ENCODE measurements around the gene DNAJB8. TPM values are rescaled to one million over a fixed set of nuclear protein-coding genes. Genes with fewer than 3 reads are reported as not detected.

Gene DNAJB8
- total RNA-seq, 1 donor from 2014 or later: not detected

GRCh38 chr3:128488991-128489673 is 22.4 kb upstream of the DNAJB8 start:
- DNase-seq: peak; percentile 71
- peaks cover 12% of the 10 kb centered on the region for H3K9me3 Mint-ChIP-seq (ENCODE audit: unreplicated experiment)
- H3K36me3 Mint-ChIP-seq (ENCODE audit: unreplicated experiment): peaks cover 2% of the 10 kb centered on the region
- H3K4me1 Mint-ChIP-seq (ENCODE audit: low read depth, unreplicated experiment): peaks cover 11% of the 10 kb centered on the region
- peaks cover 25% of the 10 kb centered on the region for H3K27me3 Mint-ChIP-seq (ENCODE audit: unreplicated experiment)
- no peak overlapping the region for H3K4me3 Mint-ChIP-seq (ENCODE audit: unreplicated experiment)
- no peak for TF ChIP-seq CTCF (IDR thresholded peaks at IDR 0.05; ENCODE audit: partially characterized antibody, unreplicated experiment)
- no peak overlapping the region for H3K27ac Mint-ChIP-seq (ENCODE audit: unreplicated experiment)

- no peak for DNase-seq
- Mint-ChIP-seq H3K36me3 (ENCODE audit: unreplicated experiment) (no peaks in the 10 kb centered on the region), H3K27ac (ENCODE audit: unreplicated experiment) (no peak overlapping the region), H3K4me1 (ENCODE audit: low read depth, unreplicated experiment) (peaks cover 13% of the 10 kb centered on the region), H3K27me3 (ENCODE audit: unreplicated experiment) (peaks cover 22% of the 10 kb centered on the region), H3K9me3 (ENCODE audit: unreplicated experiment) (peaks cover 10% of the 10 kb centered on the region), H3K4me3 (ENCODE audit: unreplicated experiment) (no peak overlapping the region)
- TF ChIP-seq CTCF (IDR thresholded peaks at IDR 0.05; ENCODE audit: partially characterized antibody, unreplicated experiment): no peak
These were observed 21.9 kb upstream of the DNAJB8 start for GRCh38 chr3:128488636-128488990.

GRCh38 chr3:128487813-128488635 is 21.3 kb upstream of the DNAJB8 start:
- DNase-seq: peak; percentile 86
- Mint-ChIP-seq H3K4me3 (ENCODE audit: unreplicated experiment) (peak overlapping the region; percentile 65), H3K36me3 (ENCODE audit: unreplicated experiment) (no peaks in the 10 kb centered on the region), H3K9me3 (ENCODE audit: unreplicated experiment) (peaks cover 10% of the 10 kb centered on the region), H3K4me1 (ENCODE audit: low read depth, unreplicated experiment) (peaks cover 17% of the 10 kb centered on the region), H3K27me3 (ENCODE audit: unreplicated experiment) (peaks cover 24% of the 10 kb centered on the region), H3K27ac (ENCODE audit: unreplicated experiment) (no peak overlapping the region)
- TF ChIP-seq CTCF (IDR thresholded peaks at IDR 0.05; ENCODE audit: partially characterized antibody, unreplicated experiment): no peak

GRCh38 chr3:128487538-128487812 is 20.8 kb upstream of the DNAJB8 start:
- peak overlapping the region; percentile 87 for H3K4me3 Mint-ChIP-seq (ENCODE audit: unreplicated experiment)
- H3K4me1 Mint-ChIP-seq (ENCODE audit: low read depth, unreplicated experiment): peaks cover 19% of the 10 kb centered on the region
- peak overlapping the region; percentile 22 for H3K27ac Mint-ChIP-seq (ENCODE audit: unreplicated experiment)
- H3K27me3 Mint-ChIP-seq (ENCODE audit: unreplicated experiment): peaks cover 24% of the 10 kb centered on the region
- DNase-seq: no peak
- no peak for TF ChIP-seq CTCF (IDR thresholded peaks at IDR 0.05; ENCODE audit: partially characterized antibody, unreplicated experiment)
- no peaks in the 10 kb centered on the region for H3K36me3 Mint-ChIP-seq (ENCODE audit: unreplicated experiment)
- H3K9me3 Mint-ChIP-seq (ENCODE audit: unreplicated experiment): peaks cover 10% of the 10 kb centered on the region
